ENCODE results near the gene TRAK1. TPM values are rescaled to one million over a fixed set of nuclear protein-coding genes. Genes with fewer than 3 reads are reported as not detected.

Gene TRAK1
- total RNA-seq, 6 donors from 2014 or later = 46.7 to 107 (median 74.7) TPM

DNA sequence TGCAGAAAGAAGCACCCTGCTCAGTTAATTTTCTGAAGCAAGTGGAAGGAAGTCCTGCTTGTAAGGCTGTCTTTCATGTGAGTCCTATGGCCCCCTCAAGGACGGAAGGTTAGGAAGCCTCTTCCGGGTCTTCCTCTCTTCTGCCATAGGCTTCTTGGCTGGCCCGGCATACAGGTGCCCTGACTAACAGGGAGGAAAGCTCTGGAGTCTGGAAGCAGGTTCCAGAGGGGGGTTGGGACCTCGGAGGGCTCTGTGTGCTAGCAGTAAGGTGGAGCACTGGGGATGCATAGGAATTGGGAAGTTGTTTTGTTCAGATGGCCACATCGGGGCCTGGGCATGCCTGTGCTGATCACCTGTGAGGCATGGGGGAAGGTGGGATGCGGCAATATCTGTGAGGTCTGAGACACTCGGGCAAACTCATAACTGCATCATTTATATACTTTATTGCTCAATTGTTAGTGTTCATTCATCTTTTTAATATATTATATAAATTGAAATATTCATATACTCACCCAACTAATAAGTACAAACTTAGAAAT, 49.6 kb downstream of the TRAK1 start:
- no peaks in the 10 kb centered on the region for H3K27me3 ChIP-seq
- TF ChIP-seq POLR2A (IDR thresholded peaks at IDR 0.05) = no peak
- TF ChIP-seq, protein P1, sequence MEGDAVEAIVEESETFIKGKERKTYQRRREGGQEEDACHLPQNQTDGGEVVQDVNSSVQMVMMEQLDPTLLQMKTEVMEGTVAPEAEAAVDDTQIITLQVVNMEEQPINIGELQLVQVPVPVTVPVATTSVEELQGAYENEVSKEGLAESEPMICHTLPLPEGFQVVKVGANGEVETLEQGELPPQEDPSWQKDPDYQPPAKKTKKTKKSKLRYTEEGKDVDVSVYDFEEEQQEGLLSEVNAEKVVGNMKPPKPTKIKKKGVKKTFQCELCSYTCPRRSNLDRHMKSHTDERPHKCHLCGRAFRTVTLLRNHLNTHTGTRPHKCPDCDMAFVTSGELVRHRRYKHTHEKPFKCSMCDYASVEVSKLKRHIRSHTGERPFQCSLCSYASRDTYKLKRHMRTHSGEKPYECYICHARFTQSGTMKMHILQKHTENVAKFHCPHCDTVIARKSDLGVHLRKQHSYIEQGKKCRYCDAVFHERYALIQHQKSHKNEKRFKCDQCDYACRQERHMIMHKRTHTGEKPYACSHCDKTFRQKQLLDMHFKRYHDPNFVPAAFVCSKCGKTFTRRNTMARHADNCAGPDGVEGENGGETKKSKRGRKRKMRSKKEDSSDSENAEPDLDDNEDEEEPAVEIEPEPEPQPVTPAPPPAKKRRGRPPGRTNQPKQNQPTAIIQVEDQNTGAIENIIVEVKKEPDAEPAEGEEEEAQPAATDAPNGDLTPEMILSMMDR (IDR thresholded peaks at IDR 0.05) = no peak
- TF ChIP-seq EP300 (IDR thresholded peaks at IDR 0.05) = no peak
- no peak for TF ChIP-seq POLR2AphosphoS5 (IDR thresholded peaks at IDR 0.05)
- ATAC-seq (ENCODE audit: low FRiP score in 2 of 2) (no peak), DNase-seq (no peak)
- no peaks in the 10 kb centered on the region for H3K9me3 ChIP-seq
- H3K4me3 ChIP-seq = no peak overlapping the region
- no peak overlapping the region for H3K27ac ChIP-seq
- peaks cover 0 to 6% (median under 1%) of the 10 kb centered on the region in 4 donors for H3K4me1 ChIP-seq
- WGBS, 2 donors = 91 to 92% methylated on average over 6 to 7 of the region's 7 CpGs
- peaks cover 0 to 2% (median 0%) of the 10 kb centered on the region in 4 donors for H3K36me3 ChIP-seq

- H3K9me3 ChIP-seq = no peaks in the 10 kb centered on the region
- DNase-seq (no peak), ATAC-seq (ENCODE audit: low FRiP score in 2 of 2) (no peak)
- H3K27me3 ChIP-seq = no peaks in the 10 kb centered on the region
- no peak overlapping the region for H3K4me3 ChIP-seq
- H3K27ac ChIP-seq = no peak overlapping the region
- peaks cover 0 to 2% (median 0%) of the 10 kb centered on the region in 4 donors for H3K36me3 ChIP-seq
- TF ChIP-seq EP300 (IDR thresholded peaks at IDR 0.05) (no peak), POLR2A (IDR thresholded peaks at IDR 0.05) (no peak), POLR2AphosphoS5 (IDR thresholded peaks at IDR 0.05) (no peak)
- 82 to 89% methylated on average over 7 of the region's 7 CpGs for WGBS, 2 donors
- peaks cover 0 to 4% (median 1%) of the 10 kb centered on the region in 4 donors for H3K4me1 ChIP-seq
Observed at GRCh38 chr3:42143440-42143839, 52.3 kb downstream of the TRAK1 start.

- TF ChIP-seq POLR2A (IDR thresholded peaks at IDR 0.05) (no peak), POLR2AphosphoS5 (IDR thresholded peaks at IDR 0.05) (no peak), EP300 (IDR thresholded peaks at IDR 0.05) (no peak)
- TF ChIP-seq, protein P1 (IDR thresholded peaks at IDR 0.05) = no peak
- no peak overlapping the region for H3K4me3 ChIP-seq
- DNase-seq (no peak), ATAC-seq (ENCODE audit: low FRiP score in 2 of 2) (no peak)
- no peaks in the 10 kb centered on the region for H3K9me3 ChIP-seq
- no peak overlapping the region for H3K27ac ChIP-seq
- peaks cover 0 to 2% (median 0%) of the 10 kb centered on the region in 4 donors for H3K36me3 ChIP-seq
- H3K27me3 ChIP-seq = no peaks in the 10 kb centered on the region
- peaks cover under 1 to 10% (median 2%) of the 10 kb centered on the region in 4 donors for H3K4me1 ChIP-seq
Observed at GRCh38 chr3:42144209-42144608, 53.1 kb downstream of the TRAK1 start.

GRCh38 chr3:42148086-42148848, 57.1 kb downstream of the TRAK1 start:
- no peaks in the 10 kb centered on the region for H3K27me3 ChIP-seq
- no peak overlapping the region for H3K27ac ChIP-seq
- ATAC-seq (ENCODE audit: low FRiP score in 2 of 2) = no peak
- TF ChIP-seq, protein P1 (IDR thresholded peaks at IDR 0.05) = no peak
- TF ChIP-seq POLR2A (IDR thresholded peaks at IDR 0.05) (no peak), POLR2AphosphoS5 (IDR thresholded peaks at IDR 0.05) (no peak), EP300 (IDR thresholded peaks at IDR 0.05) (no peak)
- no peak overlapping the region for H3K4me3 ChIP-seq
- 53 to 74% methylated on average over 5 of the region's 5 CpGs for whole genome bisulfite sequencing, 2 donors
- no peak for DNase-seq
- peaks cover 13 to 36% (median 19%) of the 10 kb centered on the region in 4 donors for H3K4me1 ChIP-seq
- H3K36me3 ChIP-seq = no peaks in the 10 kb centered on the region
- H3K9me3 ChIP-seq = no peaks in the 10 kb centered on the region

DNA sequence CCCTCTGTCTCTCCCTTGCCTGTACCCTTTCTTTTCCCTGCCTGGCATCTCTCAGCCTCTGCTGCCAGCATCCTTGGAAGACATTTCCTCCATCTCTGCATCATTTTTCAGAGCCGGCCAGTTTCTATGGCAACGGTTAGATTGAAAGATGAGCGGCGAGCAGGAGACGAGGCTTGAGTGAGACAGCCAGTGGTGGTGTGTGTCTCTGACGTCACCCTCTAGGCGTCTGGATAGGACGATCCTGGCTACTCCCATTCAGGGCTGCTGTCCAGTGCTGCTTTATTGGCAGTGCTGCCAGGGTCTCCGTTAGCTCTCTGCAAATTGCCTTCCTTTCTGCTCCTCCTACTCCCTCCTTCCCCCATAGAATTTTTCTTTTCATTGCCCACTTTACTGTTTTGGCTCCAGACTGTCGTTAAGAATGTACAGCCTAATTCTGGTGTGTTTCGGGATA, 57.9 kb downstream of the TRAK1 start:
- H3K27me3 ChIP-seq = no peaks in the 10 kb centered on the region
- peak in 1 of 2 donors; percentile 29 for DNase-seq
- WGBS, 2 donors = 66 to 72% methylated on average over 11 of the region's 11 CpGs

More for the DNA sequence above, 57.9 kb downstream of the TRAK1 start:
- Histone ChIP-seq H3K9me3 (no peaks in the 10 kb centered on the region), H3K4me1 (peaks cover 13 to 37% (median 18%) of the 10 kb centered on the region in 4 donors), H3K4me3 (no peak overlapping the region), H3K27ac (no peak overlapping the region), H3K36me3 (no peaks in the 10 kb centered on the region)
- TF ChIP-seq POLR2A (IDR thresholded peaks at IDR 0.05) (no peak), POLR2AphosphoS5 (IDR thresholded peaks at IDR 0.05) (no peak), EP300 (IDR thresholded peaks at IDR 0.05) (no peak)
- TF ChIP-seq, protein P1 (IDR thresholded peaks at IDR 0.05) = no peak
- peak; percentile 73 to 95 for ATAC-seq (ENCODE audit: low FRiP score in 2 of 2)
